Prostate gland (tissue), 2 donors: ENCODE data around the gene USP11.

Experiments
- CTCF ChIP-seq, 4 experiments: fragments of 200-600 bp in 2 of 4; fragments of 450-650 bp in 2 of 4; sonication (generic) in 2 of 4; IDR thresholded peaks; 1 replicate in 3 of 4; 2 replicates in 1 of 4; pipeline ENCODE4 v1.5.1; 2016 to 2019; ENCODE audit warnings: antibody characterized with exemption in 4 of 4, mild to moderate bottlenecking in 2 of 4, moderate library complexity in 2 of 4
- POLR2A ChIP-seq: fragments of 450-650 bp; IDR thresholded peaks from one replicate; pipeline ENCODE4 v1.6.1; 2016; ENCODE audit warnings: antibody characterized with exemption, mild to moderate bottlenecking
- POLR2AphosphoS5 ChIP-seq: sonication (generic); formaldehyde crosslinking; IDR thresholded peaks from one replicate; pipeline ENCODE4 v1.6.1; 2017; ENCODE audit warnings: antibody characterized with exemption

GRCh38 chrX:47248576-47248975, 15.8 kb downstream of the USP11 start:
- no peak for TF ChIP-seq CTCF (IDR thresholded peaks at IDR 0.05)
- TF ChIP-seq POLR2A, result no peak
- no peak for TF ChIP-seq POLR2AphosphoS5
